Activated naive CD4-positive, alpha-beta T cell treated with anti-CD3 and anti-CD28 coated beads for 36 hours (primary cell): ENCODE measurements around the gene SNHG17. TPM values are rescaled to one million over a fixed set of nuclear protein-coding genes. Genes with fewer than 3 reads are reported as not detected.

ENCODE experiments used
- CTCF ChIA-PET: fragments of 350-600 bp; sonication (Branson Sonifier 250); formaldehyde crosslinking; loops from one replicate; lab custom pipeline; 2021; ENCODE audit warnings: antibody characterized with exemption; lab: Charles Lee
- DNase-seq: peaks from one replicate; pipeline ENCODE4 v3.0.0-alpha.2; 2020
- H3K27ac Mint-ChIP-seq: one replicate; pipeline ENCODE4 v1.8.0; 2021; ENCODE audit warnings: mild to moderate bottlenecking, mixed read lengths
- H3K27me3 Mint-ChIP-seq: one replicate; pipeline ENCODE4 v1.8.0; 2021; ENCODE audit warnings: low read depth, mixed read lengths
- H3K36me3 Mint-ChIP-seq: one replicate; pipeline ENCODE4 v1.8.0; 2021; ENCODE audit warnings: low read depth, mixed read lengths
- H3K4me1 Mint-ChIP-seq: one replicate; pipeline ENCODE4 v1.8.0; 2021; ENCODE audit warnings: low read depth, mixed read lengths
- H3K4me3 Mint-ChIP-seq: one replicate; pipeline ENCODE4 v1.8.0; 2021; ENCODE audit warnings: mild to moderate bottlenecking, moderate library complexity, mixed read lengths
- H3K9me3 Mint-ChIP-seq: one replicate; pipeline ENCODE4 v1.8.0; 2021; ENCODE audit warnings: mixed read lengths
- intact Hi-C: fragments of 100-400 bp; cut with micrococcal nuclease; formaldehyde crosslinking; loops from one replicate; pipeline ENCODE4 v1.15.1; 2023
- total RNA-seq, 2 experiments: library from RNA; stranded (reverse); gene quantifications; one replicate each; pipeline ENCODE4 v1.2.3, GENCODE V29; 2021

The SNHG17 gene
- total RNA-seq, 2 experiments from 2014 or later = 69.1 to 72.9 TPM

- Mint-ChIP-seq H3K9me3 (no peaks in the 10 kb centered on the region), H3K27me3 (no peaks in the 10 kb centered on the region), H3K27ac (peak overlapping the region; percentile 66), H3K36me3 (peaks cover 85% of the 10 kb centered on the region), H3K4me1 (peaks cover 79% of the 10 kb centered on the region), H3K4me3 (peak overlapping the region; percentile 9)
- no peak for DNase-seq
- intact Hi-C loops = no loop called here
- CTCF ChIA-PET = no interaction called here
Measured at GRCh38 chr20:38430679-38431325, 4.3 kb downstream of the SNHG17 start.

- Mint-ChIP-seq H3K27ac (peak overlapping the region; percentile 36), H3K36me3 (peaks cover 84% of the 10 kb centered on the region), H3K27me3 (no peaks in the 10 kb centered on the region), H3K4me1 (peaks cover 80% of the 10 kb centered on the region), H3K9me3 (no peaks in the 10 kb centered on the region), H3K4me3 (no peak overlapping the region)
- no peak for DNase-seq
- CTCF ChIA-PET = no interaction called here
- intact Hi-C loops = no loop called here
Measured at GRCh38 chr20:38429301-38429700, 5.8 kb downstream of the SNHG17 start.

- Mint-ChIP-seq H3K4me1 (peaks cover 77% of the 10 kb centered on the region), H3K4me3 (no peak overlapping the region), H3K27me3 (no peaks in the 10 kb centered on the region), H3K9me3 (no peaks in the 10 kb centered on the region), H3K27ac (peak overlapping the region; percentile 36), H3K36me3 (peaks cover 81% of the 10 kb centered on the region)
- CTCF ChIA-PET = no interaction called here
- intact Hi-C loops = no loop called here
- no peak for DNase-seq
Measured at GRCh38 chr20:38428800-38429199, 6.3 kb downstream of the SNHG17 start.

GRCh38 chr20:38427655-38428023, 7.5 kb downstream of the SNHG17 start:
- Mint-ChIP-seq H3K27me3 (no peaks in the 10 kb centered on the region), H3K4me1 (peaks cover 70% of the 10 kb centered on the region), H3K9me3 (no peaks in the 10 kb centered on the region), H3K36me3 (peaks cover 76% of the 10 kb centered on the region), H3K27ac (no peak overlapping the region), H3K4me3 (no peak overlapping the region)
- DNase-seq = no peak
- CTCF ChIA-PET = no interaction called here
- intact Hi-C loops = no loop called here

GRCh38 chr20:38426006-38426897, 8.9 kb downstream of the SNHG17 start:
- H3K27me3 Mint-ChIP-seq = no peaks in the 10 kb centered on the region
- DNase-seq = peak; percentile 22
- H3K27ac Mint-ChIP-seq = peak overlapping the region; percentile 43
- peaks cover 58% of the 10 kb centered on the region for H3K4me1 Mint-ChIP-seq
- no peaks in the 10 kb centered on the region for H3K9me3 Mint-ChIP-seq
- CTCF ChIA-PET = interaction anchor here (0.6 to 1.7 kb wide), 3 partner anchors 8 to 20 kb away, joined by 3 to 6 read pairs (median 3); partner anchors contain the start of gene SNHG17
- peaks cover 74% of the 10 kb centered on the region for H3K36me3 Mint-ChIP-seq
- no peak overlapping the region for H3K4me3 Mint-ChIP-seq
- intact Hi-C loops = no loop called here

GRCh38 chr20:38424401-38424800, 10.7 kb downstream of the SNHG17 start:
- CTCF ChIA-PET = interaction anchor here (1.0 kb wide), 1 partner anchor 68 kb away, joined by 3 read pairs; no protein-coding TSS in a partner anchor
- H3K4me3 Mint-ChIP-seq = no peak overlapping the region
- H3K27me3 Mint-ChIP-seq = no peaks in the 10 kb centered on the region
- no peak for DNase-seq
- no peaks in the 10 kb centered on the region for H3K9me3 Mint-ChIP-seq
- H3K4me1 Mint-ChIP-seq = peaks cover 42% of the 10 kb centered on the region
- intact Hi-C loops = no loop called here
- H3K36me3 Mint-ChIP-seq = peaks cover 80% of the 10 kb centered on the region
- no peak overlapping the region for H3K27ac Mint-ChIP-seq

- Mint-ChIP-seq H3K4me1 (peaks cover 34% of the 10 kb centered on the region), H3K9me3 (no peaks in the 10 kb centered on the region), H3K27me3 (no peaks in the 10 kb centered on the region), H3K36me3 (peaks cover 80% of the 10 kb centered on the region), H3K4me3 (no peak overlapping the region), H3K27ac (peak overlapping the region; percentile 22)
- intact Hi-C loops = no loop called here
- DNase-seq = no peak
- CTCF ChIA-PET = no interaction called here
Measured at GRCh38 chr20:38423541-38423940, 11.6 kb downstream of the SNHG17 start.

- DNase-seq = no peak
- Mint-ChIP-seq H3K27ac (no peak overlapping the region), H3K9me3 (no peaks in the 10 kb centered on the region), H3K4me3 (no peak overlapping the region), H3K36me3 (peaks cover 74% of the 10 kb centered on the region), H3K27me3 (no peaks in the 10 kb centered on the region), H3K4me1 (peaks cover 19% of the 10 kb centered on the region)
- intact Hi-C loops = no loop called here
- CTCF ChIA-PET = interaction anchor here (1.1 kb wide), 1 partner anchor 10 kb away, joined by 3 read pairs; no protein-coding TSS in a partner anchor
Measured at GRCh38 chr20:38421915-38422314, 13.2 kb downstream of the SNHG17 start.

- intact Hi-C loops = no loop called here
- CTCF ChIA-PET = no interaction called here
- Mint-ChIP-seq H3K4me3 (no peak overlapping the region), H3K4me1 (peaks cover 9% of the 10 kb centered on the region), H3K36me3 (peaks cover 73% of the 10 kb centered on the region), H3K27me3 (no peaks in the 10 kb centered on the region), H3K27ac (no peak overlapping the region), H3K9me3 (no peaks in the 10 kb centered on the region)
- no peak for DNase-seq
Measured at GRCh38 chr20:38420388-38421085, 14.6 kb downstream of the SNHG17 start.

GRCh38 chr20:38418509-38419204, 16.5 kb downstream of the SNHG17 start:
- CTCF ChIA-PET = interaction anchor here (0.9 to 1.1 kb wide), 2 partner anchors 17 to 54 kb away, joined by 3 read pairs; partner anchors contain the start of genes RALGAPB and SNHG17
- intact Hi-C loops = no loop called here
- Mint-ChIP-seq H3K36me3 (peaks cover 63% of the 10 kb centered on the region), H3K4me1 (peaks cover 6% of the 10 kb centered on the region), H3K4me3 (no peak overlapping the region), H3K27ac (no peak overlapping the region), H3K27me3 (no peaks in the 10 kb centered on the region), H3K9me3 (no peaks in the 10 kb centered on the region)
- no peak for DNase-seq

- intact Hi-C loops = no loop called here
- Mint-ChIP-seq H3K4me3 (no peak overlapping the region), H3K27me3 (no peaks in the 10 kb centered on the region), H3K27ac (no peak overlapping the region), H3K9me3 (no peaks in the 10 kb centered on the region), H3K4me1 (no peaks in the 10 kb centered on the region), H3K36me3 (peaks cover 59% of the 10 kb centered on the region)
- CTCF ChIA-PET = no interaction called here
- no peak for DNase-seq
Measured at GRCh38 chr20:38414769-38415450, 20.2 kb downstream of the SNHG17 start.
